Measurements from ENCODE around the gene ATP2A3. TPM values are rescaled to one million over a fixed set of nuclear protein-coding genes. Genes with fewer than 3 reads are reported as not detected.

ATP2A3 gene
- total RNA-seq, 1 experiment from 2014 or later: 3.3 TPM

- no peak overlapping the region for H3K9ac ChIP-seq (ENCODE audit: low read length)
- no peak overlapping the region for H3K4me2 ChIP-seq (ENCODE audit: low read length)
- H3K79me2 ChIP-seq (ENCODE audit: low read length): no peaks in the 10 kb centered on the region
- H3K4me3 ChIP-seq (ENCODE audit: low read length): no peak overlapping the region
- no peaks in the 10 kb centered on the region for H3F3A ChIP-seq (ENCODE audit: low read length, unreplicated experiment)
- H3K27me3 ChIP-seq (ENCODE audit: low read length): no peaks in the 10 kb centered on the region
- no peak for TF ChIP-seq CTCF (conservative IDR thresholded peaks at IDR 0.05; ENCODE audit: low read depth, low read length)
- TF ChIP-seq EZH2phosphoT487 (IDR thresholded peaks at IDR 0.05; ENCODE audit: borderline replicate concordance, low read length): no peak
- no peak for TF ChIP-seq EZH2 (IDR thresholded peaks at IDR 0.05; ENCODE audit: low read length, unreplicated experiment)
- ChIA-PET CTCF (no interaction called here), POLR2A (ENCODE audit: unreplicated experiment) (no interaction called here)
- no TSS peak for BruUV-seq (replicated peaks)
- H4K20me1 ChIP-seq (ENCODE audit: low read length): no peaks in the 10 kb centered on the region
- no peaks in the 10 kb centered on the region for H3K36me3 ChIP-seq (ENCODE audit: low read depth, low read length)
- no peaks in the 10 kb centered on the region for H3K9me3 ChIP-seq (ENCODE audit: low read length)
- H3K4me1 ChIP-seq (ENCODE audit: insufficient read depth, low read length): no peaks in the 10 kb centered on the region
- DNase-seq (no peak), ATAC-seq (no peak)
- no peaks in the 10 kb centered on the region for H3K9me2 ChIP-seq (replicated peaks; ENCODE audit: low read length)
- H3K27ac ChIP-seq (ENCODE audit: low read length): no peak overlapping the region
- H2AFZ ChIP-seq (ENCODE audit: low read length): no peak overlapping the region
- intact Hi-C loops (cut with micrococcal nuclease): no loop called here
These were observed 9.4 kb upstream of the ATP2A3 start for GRCh38 chr17:3973495-3974137.

GRCh38 chr17:3972931-3973330 is 8.7 kb upstream of the ATP2A3 start:
- no peak overlapping the region for H3K9ac ChIP-seq (ENCODE audit: low read length)

More at GRCh38 chr17:3972931-3973330, 8.7 kb upstream of the ATP2A3 start:
- H2AFZ ChIP-seq (ENCODE audit: low read length): no peak overlapping the region
- ChIA-PET CTCF (no interaction called here), POLR2A (ENCODE audit: unreplicated experiment) (no interaction called here)
- no peak overlapping the region for H3K4me3 ChIP-seq (ENCODE audit: low read length)
- H3K9me3 ChIP-seq (ENCODE audit: low read length): no peaks in the 10 kb centered on the region
- H4K20me1 ChIP-seq (ENCODE audit: low read length): no peaks in the 10 kb centered on the region
- ATAC-seq (no peak), DNase-seq (no peak)
- no TSS peak for BruUV-seq (replicated peaks)
- H3K4me2 ChIP-seq (ENCODE audit: low read length): no peak overlapping the region
- no peaks in the 10 kb centered on the region for H3K79me2 ChIP-seq (ENCODE audit: low read length)
- no peaks in the 10 kb centered on the region for H3K4me1 ChIP-seq (ENCODE audit: insufficient read depth, low read length)
- TF ChIP-seq CTCF (conservative IDR thresholded peaks at IDR 0.05; ENCODE audit: low read depth, low read length) (no peak), EZH2phosphoT487 (IDR thresholded peaks at IDR 0.05; ENCODE audit: borderline replicate concordance, low read length) (no peak), EZH2 (IDR thresholded peaks at IDR 0.05; ENCODE audit: low read length, unreplicated experiment) (no peak)
- no peaks in the 10 kb centered on the region for H3F3A ChIP-seq (ENCODE audit: low read length, unreplicated experiment)
- no peaks in the 10 kb centered on the region for H3K9me2 ChIP-seq (replicated peaks; ENCODE audit: low read length)
- H3K27ac ChIP-seq (ENCODE audit: low read length): no peak overlapping the region
- H3K27me3 ChIP-seq (ENCODE audit: low read length): no peaks in the 10 kb centered on the region
- H3K36me3 ChIP-seq (ENCODE audit: low read depth, low read length): no peaks in the 10 kb centered on the region
- intact Hi-C loops (cut with micrococcal nuclease): no loop called here
